Kidney (tissue), 14 donors: ENCODE measurements around the gene LTBP2. TPM values are rescaled to one million over a fixed set of nuclear protein-coding genes. Genes with fewer than 3 reads are reported as not detected.

ENCODE experiments used
- DNase-seq, 5 donors: peaks; one replicate each; pipeline ENCODE4 v3.0.0-alpha.2; 2013 to 2020
- FAIRE-seq: peaks from 2 replicates; lab custom pipeline; 2012; peaks lifted over from hg19 to GRCh38; lab: Jason Lieb, UNC
- H3K27ac ChIP-seq, 2 donors: one replicate each; pipeline ENCODE4 v1.7.0; 2013; ENCODE audit warnings: low read depth in 2 of 2, low read length in 2 of 2, inconsistent platforms in 1 of 2
- H3K27me3 ChIP-seq: one replicate; pipeline ENCODE4 v1.7.1; 2013; ENCODE audit warnings: low read length, inconsistent platforms; ENCODE audit not compliant: control insufficient read depth, insufficient read depth
- H3K36me3 ChIP-seq, 3 donors: one replicate each; pipeline versions ENCODE4 v1.7.0 to v1.7.1; 2013; ENCODE audit warnings: low read length in 3 of 3, control low read depth in 1 of 3, inconsistent platforms in 1 of 3; ENCODE audit not compliant: insufficient read depth in 3 of 3, control insufficient read depth in 2 of 3
- H3K4me1 ChIP-seq, 3 donors: one replicate each; pipeline versions ENCODE4 v1.7.0 to v1.7.1; 2013; ENCODE audit warnings: low read length in 3 of 3, inconsistent platforms in 1 of 3, low read depth in 1 of 3; ENCODE audit not compliant: control insufficient read depth in 2 of 3, insufficient read depth in 2 of 3
- H3K4me3 ChIP-seq, 3 donors: one replicate each; pipeline versions ENCODE4 v1.7.0 to v1.8.1; 2013; ENCODE audit warnings: low read length in 3 of 3, control low read depth in 1 of 3, inconsistent platforms in 1 of 3
- H3K9ac ChIP-seq, 3 donors: one replicate each; pipeline versions ENCODE4 v1.7.0 to v1.7.1; 2013; ENCODE audit warnings: low read length in 3 of 3, control low read depth in 1 of 3, inconsistent platforms in 1 of 3
- H3K9me3 ChIP-seq, 3 donors: one replicate each; pipeline versions ENCODE4 v1.7.0 to v1.7.1; 2013; ENCODE audit warnings: low read length in 3 of 3, control low read depth in 1 of 3, inconsistent platforms in 1 of 3; ENCODE audit not compliant: control insufficient read depth in 2 of 3, insufficient read depth in 1 of 3
- intact Hi-C: fragments of 100-400 bp; cut with DNase I; formaldehyde crosslinking; loops from one replicate; pipeline ENCODE4 v1.11.1; 2022
- polyA plus RNA-seq: library from polyadenylated mRNA; stranded (reverse); fragments of 350-450 nt; fragmentation: Illumina TruSeq; extraction: RNeasy Lipid Tissue Mini Kit (QIAGEN cat#74804); gene quantifications from one replicate; pipeline ENCODE4 v1.2.3, GENCODE V29; 2014; ENCODE audit warnings: low read depth, low replicate concordance; ENCODE audit not compliant: insufficient read depth
- total RNA-seq: library from RNA; stranded (reverse); fragmentation: NEBNext Ultra II Directional; extraction: Animal tissue kit (Norgen Biotek cat#: 25700); gene quantifications from one replicate; pipeline ENCODE4 v1.2.1, GENCODE V29; 2021
- TF ChIP-seq, protein P1 (sequence below): IDR thresholded peaks from 3 replicates; pipeline ENCODE4 v1.5.1; 2012; ENCODE audit warnings: mild to moderate bottlenecking, moderate library complexity, borderline replicate concordance; ENCODE audit not compliant: insufficient read depth; ENCODE audit errors: extremely low read depth
- donor health status: control.
- donor health status: control.
- donor health status: control.
- donor health status: control.
- donor health status: control.
- donor health status: DM: yes; HTN: yes; CAD: no.
- donor health status: Normal renal cell carcinoma (clear cell type).

Gene LTBP2
- total and polyA plus RNA-seq, 2 donors from 2014 or later: 2.9 to 10.4 TPM

DNA sequence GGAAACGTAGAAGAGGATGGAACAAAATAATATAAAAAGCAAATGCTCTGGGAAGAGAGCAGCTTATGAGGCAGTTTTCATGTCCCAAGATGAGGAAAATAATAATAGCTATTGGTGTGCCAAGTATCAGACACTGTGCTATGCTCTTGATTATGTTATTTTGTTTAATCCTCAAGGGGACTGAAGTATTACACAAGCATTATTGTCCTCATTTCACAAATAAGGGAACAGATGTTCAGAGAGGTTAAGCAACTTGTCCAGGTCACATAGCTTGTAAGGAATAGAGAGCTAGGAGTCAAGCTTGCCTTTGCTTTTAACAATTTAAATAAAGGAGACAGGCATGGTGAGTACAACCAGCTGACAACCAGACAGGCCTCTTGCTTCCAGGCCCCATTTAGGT lies 26.9 kb upstream of the LTBP2 start:
- H3K27me3 ChIP-seq: no peaks in the 10 kb centered on the region

DNA sequence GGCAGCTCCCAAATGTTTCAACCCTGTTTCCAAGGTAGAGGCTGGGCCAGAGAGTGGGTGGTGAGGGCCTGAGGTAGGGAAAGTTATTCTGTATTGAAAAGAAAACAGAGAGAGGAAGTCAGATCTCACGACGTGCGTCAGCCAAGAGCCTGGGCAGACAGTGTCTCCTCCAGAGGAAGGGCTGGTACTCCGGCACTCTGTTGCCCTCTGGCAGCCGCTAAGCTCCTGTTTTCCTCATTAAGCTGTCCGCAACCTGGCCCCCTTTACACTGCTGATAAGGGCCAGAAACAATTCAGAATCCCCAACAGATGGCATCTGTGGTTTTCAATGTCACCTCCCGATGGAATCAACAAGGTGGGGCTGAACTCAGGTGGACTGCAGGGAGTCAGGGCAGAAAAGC lies 26.0 kb upstream of the LTBP2 start:
- H3K4me1 ChIP-seq: no peaks in the 10 kb centered on the region
- no peak for FAIRE-seq
- H3K9me3 ChIP-seq: no peaks in the 10 kb centered on the region
- H3K9ac ChIP-seq: no peak overlapping the region
- no peaks in the 10 kb centered on the region for H3K36me3 ChIP-seq
- TF ChIP-seq, protein P1, sequence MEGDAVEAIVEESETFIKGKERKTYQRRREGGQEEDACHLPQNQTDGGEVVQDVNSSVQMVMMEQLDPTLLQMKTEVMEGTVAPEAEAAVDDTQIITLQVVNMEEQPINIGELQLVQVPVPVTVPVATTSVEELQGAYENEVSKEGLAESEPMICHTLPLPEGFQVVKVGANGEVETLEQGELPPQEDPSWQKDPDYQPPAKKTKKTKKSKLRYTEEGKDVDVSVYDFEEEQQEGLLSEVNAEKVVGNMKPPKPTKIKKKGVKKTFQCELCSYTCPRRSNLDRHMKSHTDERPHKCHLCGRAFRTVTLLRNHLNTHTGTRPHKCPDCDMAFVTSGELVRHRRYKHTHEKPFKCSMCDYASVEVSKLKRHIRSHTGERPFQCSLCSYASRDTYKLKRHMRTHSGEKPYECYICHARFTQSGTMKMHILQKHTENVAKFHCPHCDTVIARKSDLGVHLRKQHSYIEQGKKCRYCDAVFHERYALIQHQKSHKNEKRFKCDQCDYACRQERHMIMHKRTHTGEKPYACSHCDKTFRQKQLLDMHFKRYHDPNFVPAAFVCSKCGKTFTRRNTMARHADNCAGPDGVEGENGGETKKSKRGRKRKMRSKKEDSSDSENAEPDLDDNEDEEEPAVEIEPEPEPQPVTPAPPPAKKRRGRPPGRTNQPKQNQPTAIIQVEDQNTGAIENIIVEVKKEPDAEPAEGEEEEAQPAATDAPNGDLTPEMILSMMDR: no peak
- intact Hi-C loops: no loop called here
- no peaks in the 10 kb centered on the region for H3K27me3 ChIP-seq
- no peak for DNase-seq
- H3K4me3 ChIP-seq: no peak overlapping the region
- no peak overlapping the region for H3K27ac ChIP-seq

More for the DNA sequence above, 26.9 kb upstream of the LTBP2 start:
- TF ChIP-seq, protein P1: no peak
- H3K9ac ChIP-seq: no peak overlapping the region
- H3K4me3 ChIP-seq: no peak overlapping the region
- H3K4me1 ChIP-seq: no peaks in the 10 kb centered on the region
- FAIRE-seq (no peak), DNase-seq (peak in 1 of 5 donors; percentile 31)
- intact Hi-C loops: no loop called here
- H3K36me3 ChIP-seq: no peaks in the 10 kb centered on the region
- H3K9me3 ChIP-seq: no peaks in the 10 kb centered on the region
- H3K27ac ChIP-seq: no peak overlapping the region

DNA sequence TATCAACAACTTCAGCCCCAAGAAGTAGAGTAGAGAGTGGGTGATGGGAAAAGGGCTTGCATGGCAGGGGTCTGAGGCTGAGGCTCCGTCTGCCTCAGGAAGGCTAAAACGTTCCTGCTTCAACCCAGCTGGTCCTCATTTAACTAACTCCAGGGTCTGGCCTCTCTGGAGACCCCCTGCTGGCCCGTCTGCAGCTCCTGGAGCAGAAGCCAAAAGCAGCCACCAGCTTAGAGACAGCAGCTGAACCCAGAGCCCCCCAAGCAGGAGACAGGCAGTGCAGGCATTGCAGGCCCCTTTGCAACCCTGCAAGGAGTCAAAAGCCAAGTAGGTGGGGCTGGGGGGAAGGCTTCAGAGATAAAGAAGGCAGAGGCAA lies 25.1 kb upstream of the LTBP2 start:
- Histone ChIP-seq H3K36me3 (no peaks in the 10 kb centered on the region), H3K9ac (no peak overlapping the region), H3K27ac (no peak overlapping the region), H3K4me3 (no peak overlapping the region), H3K9me3 (no peaks in the 10 kb centered on the region), H3K27me3 (no peaks in the 10 kb centered on the region), H3K4me1 (no peaks in the 10 kb centered on the region)
- TF ChIP-seq, protein P1: no peak
- DNase-seq (no peak), FAIRE-seq (no peak)
- intact Hi-C loops: no loop called here
